ENCODE measurements around the gene PABPN1. TPM values are rescaled to one million over a fixed set of nuclear protein-coding genes. Genes with fewer than 3 reads are reported as not detected.

Gene PABPN1
- total RNA-seq, 2 donors from 2014 or later = 188 to 189 TPM

- H3K27me3 Mint-ChIP-seq (ENCODE audit: low read depth) = peaks cover 11% of the 10 kb centered on the region
- DNase-seq (peak in 1 of 2 donors; percentile 18), ATAC-seq (replicated peaks in 1 of 2) (peak; percentile 80 to 87)
- no peaks in the 10 kb centered on the region for H3K9me3 Mint-ChIP-seq
- peak overlapping the region in 1 of 2 donors; percentile 24 for H3K4me3 Mint-ChIP-seq
- no peaks in the 10 kb centered on the region for H3K36me3 Mint-ChIP-seq (ENCODE audit: insufficient read depth in 2 of 2)
- no peak overlapping the region for H3K27ac Mint-ChIP-seq
- H3K4me1 Mint-ChIP-seq (ENCODE audit: low read depth) = no peaks in the 10 kb centered on the region
Measured at GRCh38 chr14:23361320-23361719, 40.1 kb downstream of the PABPN1 start.

- Mint-ChIP-seq H3K27ac (no peak overlapping the region), H3K27me3 (ENCODE audit: low read depth) (peaks cover 14% of the 10 kb centered on the region), H3K36me3 (ENCODE audit: insufficient read depth in 2 of 2) (no peaks in the 10 kb centered on the region), H3K9me3 (no peaks in the 10 kb centered on the region), H3K4me3 (peak overlapping the region in 1 of 2 donors; percentile 2), H3K4me1 (ENCODE audit: low read depth) (no peaks in the 10 kb centered on the region)
- ATAC-seq (replicated peaks in 1 of 2) (no peak), DNase-seq (no peak)
Measured at GRCh38 chr14:23361763-23362162, 40.5 kb downstream of the PABPN1 start.

GRCh38 chr14:23362200-23362599 is 40.9 kb downstream of the PABPN1 start:
- no peak overlapping the region for H3K27ac Mint-ChIP-seq
- DNase-seq = no peak
- H3K4me3 Mint-ChIP-seq = no peak overlapping the region
- H3K27me3 Mint-ChIP-seq (ENCODE audit: low read depth) = peaks cover 19% of the 10 kb centered on the region
- H3K4me1 Mint-ChIP-seq (ENCODE audit: low read depth) = no peaks in the 10 kb centered on the region
- peak in 1 of 2 donors; percentile 30 for ATAC-seq (replicated peaks in 1 of 2)
- H3K9me3 Mint-ChIP-seq = no peaks in the 10 kb centered on the region
- no peaks in the 10 kb centered on the region for H3K36me3 Mint-ChIP-seq (ENCODE audit: insufficient read depth in 2 of 2)

GRCh38 chr14:23364164-23365035 is 43.1 kb downstream of the PABPN1 start:
- Mint-ChIP-seq H3K9me3 (no peaks in the 10 kb centered on the region), H3K4me3 (peak overlapping the region; percentile 35 to 56)
- no peak for DNase-seq

GRCh38 chr14:23365036-23365731 is 43.9 kb downstream of the PABPN1 start, which contains the start of gene EFS:
EFS (minus strand) TSS chr14:23365172; CDS start chr14:23365025, 147 bp downstream.
- DNase-seq (no peak), ATAC-seq (replicated peaks in 1 of 2) (no peak)
- Mint-ChIP-seq H3K4me1 (ENCODE audit: low read depth) (no peaks in the 10 kb centered on the region), H3K4me3 (peak within 1 kb of the TSS; percentile 35 to 56), H3K27me3 (ENCODE audit: low read depth) (peaks cover 35% of the 10 kb centered on the region), H3K27ac (no peak within 1 kb of the TSS), H3K9me3 (no peaks in the 10 kb centered on the region), H3K36me3 (ENCODE audit: insufficient read depth in 2 of 2) (no peaks in the 10 kb centered on the region)

More at GRCh38 chr14:23364164-23365035, 43.1 kb downstream of the PABPN1 start:
- Mint-ChIP-seq H3K27me3 (ENCODE audit: low read depth) (peaks cover 35% of the 10 kb centered on the region), H3K27ac (no peak overlapping the region), H3K36me3 (ENCODE audit: insufficient read depth in 2 of 2) (no peaks in the 10 kb centered on the region), H3K4me1 (ENCODE audit: low read depth) (no peaks in the 10 kb centered on the region)
- ATAC-seq (replicated peaks in 1 of 2) = no peak

- H3K27me3 Mint-ChIP-seq (ENCODE audit: low read depth) = peaks cover 35% of the 10 kb centered on the region
- no peak overlapping the region for H3K4me3 Mint-ChIP-seq
- H3K9me3 Mint-ChIP-seq = no peaks in the 10 kb centered on the region
- DNase-seq (no peak), ATAC-seq (replicated peaks in 1 of 2) (no peak)
- H3K36me3 Mint-ChIP-seq (ENCODE audit: insufficient read depth in 2 of 2) = no peaks in the 10 kb centered on the region
- H3K27ac Mint-ChIP-seq = no peak overlapping the region
- no peaks in the 10 kb centered on the region for H3K4me1 Mint-ChIP-seq (ENCODE audit: low read depth)
Measured at GRCh38 chr14:23365732-23366425, 44.6 kb downstream of the PABPN1 start.

GRCh38 chr14:23366426-23366921 is 45.2 kb downstream of the PABPN1 start:
- Mint-ChIP-seq H3K27me3 (ENCODE audit: low read depth) (peaks cover 35% of the 10 kb centered on the region), H3K9me3 (no peaks in the 10 kb centered on the region), H3K4me1 (ENCODE audit: low read depth) (no peaks in the 10 kb centered on the region), H3K36me3 (ENCODE audit: insufficient read depth in 2 of 2) (no peaks in the 10 kb centered on the region), H3K27ac (no peak overlapping the region), H3K4me3 (no peak overlapping the region)
- DNase-seq (no peak), ATAC-seq (replicated peaks in 1 of 2) (no peak)

GRCh38 chr14:23370221-23370620 is 49.0 kb downstream of the PABPN1 start:
- Mint-ChIP-seq H3K36me3 (ENCODE audit: insufficient read depth in 2 of 2) (no peaks in the 10 kb centered on the region), H3K4me1 (ENCODE audit: low read depth) (no peaks in the 10 kb centered on the region), H3K27ac (no peak overlapping the region), H3K27me3 (ENCODE audit: low read depth) (peaks cover 24% of the 10 kb centered on the region), H3K9me3 (no peaks in the 10 kb centered on the region), H3K4me3 (no peak overlapping the region)
- ATAC-seq (replicated peaks in 1 of 2) (no peak), DNase-seq (no peak)

- no peaks in the 10 kb centered on the region for H3K4me1 Mint-ChIP-seq (ENCODE audit: low read depth)
- no peak for DNase-seq
- H3K27ac Mint-ChIP-seq = no peak overlapping the region
- ATAC-seq (replicated peaks in 1 of 2) = no peak
- no peaks in the 10 kb centered on the region for H3K9me3 Mint-ChIP-seq
- no peaks in the 10 kb centered on the region for H3K36me3 Mint-ChIP-seq (ENCODE audit: insufficient read depth in 2 of 2)
- H3K27me3 Mint-ChIP-seq (ENCODE audit: low read depth) = peaks cover 19% of the 10 kb centered on the region
- no peak overlapping the region for H3K4me3 Mint-ChIP-seq
Measured at GRCh38 chr14:23371865-23372264, 50.6 kb downstream of the PABPN1 start.

- H3K36me3 Mint-ChIP-seq (ENCODE audit: insufficient read depth in 2 of 2) = no peaks in the 10 kb centered on the region
- DNase-seq (no peak), ATAC-seq (replicated peaks in 1 of 2) (no peak)
- no peaks in the 10 kb centered on the region for H3K4me1 Mint-ChIP-seq (ENCODE audit: low read depth)
- peaks cover 13% of the 10 kb centered on the region for H3K27me3 Mint-ChIP-seq (ENCODE audit: low read depth)
- H3K4me3 Mint-ChIP-seq = no peak within 1 kb of the TSS
- no peak within 1 kb of the TSS for H3K27ac Mint-ChIP-seq
- no peaks in the 10 kb centered on the region for H3K9me3 Mint-ChIP-seq
Measured at GRCh38 chr14:23372509-23372908, 51.3 kb downstream of the PABPN1 start, which contains the start of gene IL25. IL25 (plus strand) TSS chr14:23372809.

- no peaks in the 10 kb centered on the region for H3K4me1 Mint-ChIP-seq (ENCODE audit: low read depth)
Measured at GRCh38 chr14:23373041-23373440, 51.8 kb downstream of the PABPN1 start.

More at GRCh38 chr14:23373041-23373440, 51.8 kb downstream of the PABPN1 start:
- no peak overlapping the region for H3K4me3 Mint-ChIP-seq
- ATAC-seq (replicated peaks in 1 of 2) (no peak), DNase-seq (no peak)
- H3K27ac Mint-ChIP-seq = no peak overlapping the region
- H3K27me3 Mint-ChIP-seq (ENCODE audit: low read depth) = peaks cover 8% of the 10 kb centered on the region
- no peaks in the 10 kb centered on the region for H3K36me3 Mint-ChIP-seq (ENCODE audit: insufficient read depth in 2 of 2)
- H3K9me3 Mint-ChIP-seq = no peaks in the 10 kb centered on the region
